H1 (cell line): ENCODE results near the gene OR6B2.

Experiments used
- CTCF ChIP-seq, 3 experiments: IDR thresholded peaks; 1 replicate in 2 of 3; 2 replicates in 1 of 3; pipeline versions ENCODE4 v1.5.1 to v1.6.1; 2011; ENCODE audit warnings: low read length in 3 of 3, mild to moderate bottlenecking in 3 of 3, inconsistent platforms in 2 of 3, low read depth in 1 of 3, moderate library complexity in 1 of 3; ENCODE audit not compliant: insufficient read depth in 1 of 3; ENCODE audit errors: control extremely low read depth in 1 of 3
- EP300 ChIP-seq, 2 experiments: IDR thresholded peaks; 1 replicate in 1 of 2; 2 replicates in 1 of 2; pipeline ENCODE4 v1.6.1; 2011 to 2012; ENCODE audit warnings: low read depth in 2 of 2, low read length in 2 of 2, mild to moderate bottlenecking in 2 of 2, borderline replicate concordance in 1 of 2, inconsistent platforms in 1 of 2, moderate library complexity in 1 of 2
- EZH2 ChIP-seq: fragments of 200-600 bp; sonication (generic); IDR thresholded peaks from 2 replicates; pipeline ENCODE4 v1.7.1; 2012; ENCODE audit warnings: low read depth, mild to moderate bottlenecking, moderate library complexity, low read length, inconsistent platforms; ENCODE audit not compliant: severe bottlenecking
- JUN ChIP-seq: IDR thresholded peaks from 2 replicates; pipeline ENCODE4 v1.6.1; 2011; ENCODE audit warnings: low read depth, mild to moderate bottlenecking, improper control_type of control experiment, low read length
- PHF8 ChIP-seq: fragments of 200-600 bp; sonication (generic); conservative IDR thresholded peaks from 2 replicates; pipeline ENCODE4 v1.7.1; 2012; ENCODE audit warnings: low read depth, mild to moderate bottlenecking, inconsistent platforms, low read length, moderate library complexity
- SP1 ChIP-seq: IDR thresholded peaks from 2 replicates; pipeline ENCODE4 v1.6.1; 2011; ENCODE audit warnings: low read depth, low read length
- SP2 ChIP-seq: IDR thresholded peaks from 2 replicates; pipeline ENCODE4 v1.6.1; 2012; ENCODE audit warnings: mild to moderate bottlenecking, low read length, inconsistent platforms

DNA sequence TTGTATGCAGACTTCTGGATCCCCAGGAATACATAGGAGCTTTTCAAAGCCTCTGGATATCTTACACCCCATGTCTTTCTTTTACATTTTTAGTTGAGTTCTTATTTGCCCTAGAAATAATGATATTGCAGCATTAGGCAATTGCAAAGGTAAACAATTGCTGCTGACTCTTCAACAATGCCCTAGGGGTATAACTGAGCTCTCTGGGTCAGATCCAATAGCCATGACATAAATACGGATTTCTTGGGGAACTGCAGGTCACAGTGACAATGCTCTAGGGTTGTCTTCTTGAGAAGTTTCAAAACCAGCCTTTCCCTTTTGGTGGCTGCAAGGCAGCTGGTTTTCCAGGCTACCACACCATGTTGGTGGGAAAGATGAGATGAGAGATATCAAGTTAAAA, 39.6 kb upstream of the OR6B2 start:
- TF ChIP-seq CTCF (IDR thresholded peaks at IDR 0.05; ENCODE audit: control extremely low read depth in 1 of 3, insufficient read depth in 1 of 3, low read depth in 1 of 3, low read length in 3 of 3) (no peak), EZH2 (no peak), PHF8 (no peak), SP1 (no peak), SP2 (no peak), JUN (no peak), EP300 (IDR thresholded peaks at IDR 0.05; ENCODE audit: borderline replicate concordance in 1 of 2, low read depth in 2 of 2, low read length in 2 of 2) (no peak)
